Right atrium auricular region (tissue), 2 donors: ENCODE results near the gene CPSF4. TPM values are rescaled to one million over a fixed set of nuclear protein-coding genes. Genes with fewer than 3 reads are reported as not detected.
"Not testable (repeated sequence)": the region's sequence is repeated elsewhere in the genome, so short reads cannot be mapped to it uniquely, and the experiment has no call there.

Source experiments
- DNase-seq: peaks from one replicate; pipeline ENCODE4 v3.0.0-alpha.2; 2019; ENCODE audit warnings: low spot score
- H3K27ac ChIP-seq, 2 donors: fragments of 200-600 bp; sonication (generic); 1 replicate in 1 of 2; 2 replicates in 1 of 2; pipeline ENCODE4 v1.5.1; 2016 to 2019
- H3K27me3 ChIP-seq, 2 donors: fragments of 200-600 bp; sonication (generic); one replicate each; pipeline versions ENCODE4 v1.5.1 to v1.6.0; 2017 to 2019
- H3K36me3 ChIP-seq: fragments of 200-600 bp; sonication (generic); one replicate; pipeline ENCODE4 v1.5.1; 2016
- H3K4me1 ChIP-seq, 2 donors: fragments of 200-600 bp; sonication (generic); one replicate each; pipeline versions ENCODE4 v1.5.1 to v1.6.0; 2017 to 2019
- H3K4me3 ChIP-seq, 2 donors: fragments of 200-600 bp; sonication (generic); 1 replicate in 1 of 2; 2 replicates in 1 of 2; pipeline ENCODE4 v1.5.1; 2017 to 2019; ENCODE audit warnings: mild to moderate bottlenecking in 1 of 2, moderate library complexity in 1 of 2
- H3K9me3 ChIP-seq, 2 donors: fragments of 200-600 bp; sonication (generic); one replicate each; pipeline ENCODE4 v1.5.1; 2019
- total RNA-seq, 2 donors: library from RNA; depleted of rRNA; stranded (reverse); fragments of >200 nt; gene quantifications; one replicate each; pipeline ENCODE4 v1.1.0, GENCODE V29; 2016
- TF ChIP-seq, protein P1 (sequence below), 2 donors: fragments of 200-600 bp; sonication (generic); IDR thresholded peaks; one replicate each; pipeline ENCODE4 v1.5.1; 2019; ENCODE audit warnings: antibody characterized with exemption in 2 of 2

The CPSF4 gene
- total RNA-seq, 2 donors from 2014 or later = 12.4 to 18.8 TPM

DNA sequence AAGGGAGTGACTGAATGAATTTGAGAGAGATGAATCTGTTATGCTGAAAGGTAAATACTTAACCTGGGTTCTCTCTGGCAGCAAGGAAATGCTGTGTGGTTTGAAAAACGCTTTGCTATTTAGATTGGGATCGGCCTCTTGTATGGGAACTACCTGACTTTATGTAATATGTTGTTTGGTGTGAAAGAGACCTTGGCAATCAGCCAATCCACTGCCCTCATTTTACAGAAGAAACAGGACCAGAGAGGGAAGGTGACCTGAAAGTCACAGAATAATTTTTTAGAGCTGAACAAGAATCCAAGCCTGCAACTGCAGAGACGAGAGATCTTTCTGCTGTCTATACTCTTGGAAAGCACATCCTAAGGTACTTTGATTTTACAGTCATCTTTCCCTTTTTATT lies 28.9 kb upstream of the CPSF4 start:
- H3K27me3 ChIP-seq = no peaks in the 10 kb centered on the region
- peak overlapping the region; percentile 96 to 97 for H3K4me3 ChIP-seq
- peak overlapping the region in 1 of 2 donors; percentile 97 for H3K27ac ChIP-seq
- peaks cover 39% of the 10 kb centered on the region for H3K36me3 ChIP-seq
- no peaks in the 10 kb centered on the region for H3K9me3 ChIP-seq
- H3K4me1 ChIP-seq = peaks cover 0 to 36% of the 10 kb centered on the region in 2 donors
- TF ChIP-seq, protein P1, sequence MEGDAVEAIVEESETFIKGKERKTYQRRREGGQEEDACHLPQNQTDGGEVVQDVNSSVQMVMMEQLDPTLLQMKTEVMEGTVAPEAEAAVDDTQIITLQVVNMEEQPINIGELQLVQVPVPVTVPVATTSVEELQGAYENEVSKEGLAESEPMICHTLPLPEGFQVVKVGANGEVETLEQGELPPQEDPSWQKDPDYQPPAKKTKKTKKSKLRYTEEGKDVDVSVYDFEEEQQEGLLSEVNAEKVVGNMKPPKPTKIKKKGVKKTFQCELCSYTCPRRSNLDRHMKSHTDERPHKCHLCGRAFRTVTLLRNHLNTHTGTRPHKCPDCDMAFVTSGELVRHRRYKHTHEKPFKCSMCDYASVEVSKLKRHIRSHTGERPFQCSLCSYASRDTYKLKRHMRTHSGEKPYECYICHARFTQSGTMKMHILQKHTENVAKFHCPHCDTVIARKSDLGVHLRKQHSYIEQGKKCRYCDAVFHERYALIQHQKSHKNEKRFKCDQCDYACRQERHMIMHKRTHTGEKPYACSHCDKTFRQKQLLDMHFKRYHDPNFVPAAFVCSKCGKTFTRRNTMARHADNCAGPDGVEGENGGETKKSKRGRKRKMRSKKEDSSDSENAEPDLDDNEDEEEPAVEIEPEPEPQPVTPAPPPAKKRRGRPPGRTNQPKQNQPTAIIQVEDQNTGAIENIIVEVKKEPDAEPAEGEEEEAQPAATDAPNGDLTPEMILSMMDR (IDR thresholded peaks at IDR 0.05) = no peak
- DNase-seq = no peak

DNA sequence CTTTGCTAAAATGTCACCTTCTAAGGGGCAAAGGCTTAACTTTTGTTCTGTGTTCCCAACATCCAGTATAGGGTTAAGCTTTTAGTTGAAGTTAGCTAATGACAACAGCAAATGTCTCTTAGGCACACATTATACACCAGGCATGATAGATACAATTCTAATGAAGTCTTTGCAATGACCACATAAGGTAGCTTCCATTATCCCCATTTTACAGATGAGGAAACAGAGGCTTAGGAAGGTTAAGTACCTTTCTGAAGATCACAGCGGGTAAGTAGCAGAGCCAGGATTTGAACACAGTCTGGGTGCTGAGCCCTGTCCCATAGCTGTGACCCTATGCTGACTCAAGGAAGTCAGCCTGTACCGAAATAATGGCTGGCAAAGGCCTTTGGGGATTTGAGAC lies 28.1 kb upstream of the CPSF4 start:
- TF ChIP-seq, protein P1 (IDR thresholded peaks at IDR 0.05) = no peak
- no peak overlapping the region for H3K4me3 ChIP-seq

DNA sequence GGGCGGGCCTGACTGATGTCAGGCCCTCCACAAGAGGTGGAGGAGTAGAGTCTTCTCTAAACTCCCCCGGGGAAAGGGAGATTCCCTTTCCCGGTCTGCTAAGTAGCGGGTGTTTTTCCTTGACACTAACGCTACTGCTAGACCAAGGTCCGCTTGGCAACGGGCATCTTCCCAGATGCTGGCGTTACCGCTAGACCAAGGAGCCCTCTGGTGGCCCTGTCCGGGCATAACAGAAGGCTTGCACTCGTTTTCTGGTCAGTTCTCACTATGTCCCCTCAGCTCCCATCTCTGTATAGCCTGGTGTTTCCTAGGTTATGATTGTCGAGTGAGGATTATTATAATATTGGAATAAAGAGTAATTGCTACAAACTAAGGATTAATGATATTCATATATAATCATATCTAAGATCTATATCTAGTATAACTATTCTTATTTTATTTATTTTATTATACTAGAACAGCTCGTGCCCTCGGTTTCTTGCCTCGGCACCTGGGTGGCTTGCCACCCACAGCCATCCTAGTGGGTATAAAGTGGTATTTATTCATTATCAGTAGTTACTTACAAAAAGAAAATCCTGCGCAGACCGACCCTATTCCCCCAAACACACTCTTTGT lies 23.1 kb upstream of the CPSF4 start:
- DNase-seq = peak; percentile 64
- not testable (repeated sequence) for H3K27me3 ChIP-seq, H3K4me3 ChIP-seq, H3K4me1 ChIP-seq, H3K27ac ChIP-seq, H3K9me3 ChIP-seq
- H3K36me3 ChIP-seq = peaks cover 91% of the 10 kb centered on the region
- TF ChIP-seq, protein P1 (IDR thresholded peaks at IDR 0.05) = peak; percentile 59 to 71

More for the DNA sequence above, 28.1 kb upstream of the CPSF4 start:
- DNase-seq = no peak
- H3K27ac ChIP-seq = no peak overlapping the region
- peaks cover 0 to 36% of the 10 kb centered on the region in 2 donors for H3K4me1 ChIP-seq
- H3K27me3 ChIP-seq = no peaks in the 10 kb centered on the region
- H3K9me3 ChIP-seq = no peaks in the 10 kb centered on the region
- peaks cover 45% of the 10 kb centered on the region for H3K36me3 ChIP-seq

DNA sequence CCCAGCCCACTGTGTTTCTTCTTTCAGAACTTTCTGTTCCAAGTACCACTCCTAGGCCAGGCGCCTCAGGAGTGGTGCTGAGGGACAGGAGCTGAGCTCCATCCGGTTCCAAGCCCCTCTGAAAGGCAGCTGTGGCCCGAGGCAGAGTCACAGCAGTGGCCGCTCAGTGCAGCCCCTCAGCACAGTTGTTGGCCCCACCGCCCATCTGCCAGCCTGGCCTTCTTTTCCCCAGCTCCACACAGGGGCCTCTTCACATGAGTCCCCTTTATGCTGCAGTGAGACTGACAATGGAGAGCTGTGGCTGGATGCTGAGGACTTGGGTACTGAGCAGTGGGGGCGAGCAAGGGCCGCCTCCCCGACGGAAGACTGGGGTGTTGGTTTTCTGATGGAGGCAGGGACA lies 20.5 kb upstream of the CPSF4 start:
- Histone ChIP-seq H3K36me3 (peaks cover 68% of the 10 kb centered on the region), H3K4me3 (no peak overlapping the region), H3K27me3 (no peaks in the 10 kb centered on the region), H3K9me3 (no peaks in the 10 kb centered on the region), H3K4me1 (no peaks in the 10 kb centered on the region), H3K27ac (no peak overlapping the region)
- TF ChIP-seq, protein P1 (IDR thresholded peaks at IDR 0.05) = no peak
- DNase-seq = no peak

GRCh38 chr7:99419323-99420021 lies 19.3 kb upstream of the CPSF4 start:
- H3K4me1 ChIP-seq = no peaks in the 10 kb centered on the region
- DNase-seq = no peak
- TF ChIP-seq, protein P1 (IDR thresholded peaks at IDR 0.05) = no peak
- H3K27ac ChIP-seq = no peak overlapping the region
- no peaks in the 10 kb centered on the region for H3K27me3 ChIP-seq
- no peaks in the 10 kb centered on the region for H3K9me3 ChIP-seq
- no peak overlapping the region for H3K4me3 ChIP-seq
- H3K36me3 ChIP-seq = peaks cover 74% of the 10 kb centered on the region
